HUES64 (cell line): ENCODE measurements around the gene SLFN14. TPM values are rescaled to one million over a fixed set of nuclear protein-coding genes. Genes with fewer than 3 reads are reported as not detected.

Experiments used
- H3K27ac ChIP-seq: 2 replicates; pipeline ENCODE4 v1.7.0; 2013; ENCODE audit warnings: low read depth, low read length, inconsistent platforms
- H3K27me3 ChIP-seq: 2 replicates; pipeline ENCODE4 v1.6.1; 2013; ENCODE audit warnings: mild to moderate bottlenecking, low read length; ENCODE audit not compliant: insufficient read depth
- H3K36me3 ChIP-seq: 2 replicates; pipeline ENCODE4 v1.6.1; 2013; ENCODE audit warnings: mild to moderate bottlenecking, low read length; ENCODE audit not compliant: insufficient read depth
- H3K4me1 ChIP-seq: 2 replicates; pipeline ENCODE4 v1.6.1; 2013; ENCODE audit warnings: mild to moderate bottlenecking, low read length, moderate library complexity; ENCODE audit not compliant: insufficient read depth
- H3K4me3 ChIP-seq: 2 replicates; pipeline ENCODE4 v1.5.1; 2013; ENCODE audit warnings: mild to moderate bottlenecking, low read length, moderate library complexity
- H3K9ac ChIP-seq: 2 replicates; pipeline ENCODE4 v1.6.1; 2013; ENCODE audit warnings: mild to moderate bottlenecking, low read depth, low read length
- H3K9me3 ChIP-seq: 2 replicates; pipeline ENCODE4 v1.6.1; 2013; ENCODE audit warnings: low read depth, low read length; ENCODE audit not compliant: insufficient read depth
- WGBS: fragments of 150-250, 120-280 bp; methylation state at CpG from one replicate; pipeline ENCODE4 v1.1.7; 2013; ENCODE audit warnings: missing lambda C conversion rate; 5-methylcytosine and 5-hydroxymethylcytosine counted together
- polyA plus RNA-seq, 2 experiments: library from polyadenylated mRNA; stranded (reverse); fragments of 50-300 nt; gene quantifications; one replicate each; pipeline ENCODE4 v1.2.3, GENCODE V29; 2013

Gene SLFN14
- not detected for polyA plus RNA-seq (2013, experiment 1 of 2)
- polyA plus RNA-seq (2013, experiment 2 of 2) = not detected

- H3K4me1 ChIP-seq = no peaks in the 10 kb centered on the region
- peaks cover 34% of the 10 kb centered on the region for H3K27me3 ChIP-seq
- WGBS = 83% methylated on average over 2 of the region's 3 CpGs
- H3K9me3 ChIP-seq = no peaks in the 10 kb centered on the region
- no peak within 1 kb of the TSS for H3K9ac ChIP-seq
- H3K27ac ChIP-seq = no peak within 1 kb of the TSS
- no peaks in the 10 kb centered on the region for H3K36me3 ChIP-seq
- no peak within 1 kb of the TSS for H3K4me3 ChIP-seq
Observed at GRCh38 chr17:35560703-35561102, at the start of gene SLFN14. Gene SLFN14 (minus strand): TSS chr17:35560819. CDS start chr17:35558062, 2,757 bp downstream.

GRCh38 chr17:35609831-35610230 lies 49.2 kb upstream of the SLFN14 start:
- Histone ChIP-seq H3K4me1 (no peaks in the 10 kb centered on the region), H3K9ac (no peak overlapping the region), H3K36me3 (peaks cover 91% of the 10 kb centered on the region), H3K4me3 (no peak overlapping the region), H3K27me3 (no peaks in the 10 kb centered on the region), H3K9me3 (no peaks in the 10 kb centered on the region), H3K27ac (no peak overlapping the region)
- 96% methylated on average over 4 of the region's 4 CpGs for WGBS

- Histone ChIP-seq H3K4me3 (no peak overlapping the region), H3K36me3 (peaks cover 92% of the 10 kb centered on the region), H3K9ac (no peak overlapping the region), H3K4me1 (no peaks in the 10 kb centered on the region), H3K9me3 (no peaks in the 10 kb centered on the region), H3K27me3 (no peaks in the 10 kb centered on the region), H3K27ac (no peak overlapping the region)
- 96% methylated on average over 3 of the region's 3 CpGs for WGBS
Observed at GRCh38 chr17:35607239-35607847, 46.7 kb upstream of the SLFN14 start.

GRCh38 chr17:35605678-35606077 lies 45.1 kb upstream of the SLFN14 start:
- WGBS = 92% methylated on average over 2 of the region's 2 CpGs
- no peak overlapping the region for H3K9ac ChIP-seq
- H3K36me3 ChIP-seq = peaks cover 92% of the 10 kb centered on the region
- H3K9me3 ChIP-seq = no peaks in the 10 kb centered on the region
- no peaks in the 10 kb centered on the region for H3K27me3 ChIP-seq
- H3K27ac ChIP-seq = no peak overlapping the region
- no peak overlapping the region for H3K4me3 ChIP-seq
- no peaks in the 10 kb centered on the region for H3K4me1 ChIP-seq

- WGBS = 93% methylated on average over 7 of the region's 7 CpGs
- Histone ChIP-seq H3K4me1 (no peaks in the 10 kb centered on the region), H3K4me3 (no peak overlapping the region), H3K27me3 (no peaks in the 10 kb centered on the region), H3K9ac (no peak overlapping the region), H3K36me3 (peaks cover 95% of the 10 kb centered on the region), H3K27ac (no peak overlapping the region), H3K9me3 (no peaks in the 10 kb centered on the region)
Observed at GRCh38 chr17:35603674-35604073, 43.1 kb upstream of the SLFN14 start.

GRCh38 chr17:35597604-35598003 lies 37.0 kb upstream of the SLFN14 start:
- WGBS = 76% methylated on average over 5 of the region's 5 CpGs
- H3K27ac ChIP-seq = no peak overlapping the region
- H3K36me3 ChIP-seq = peaks cover 89% of the 10 kb centered on the region
- no peak overlapping the region for H3K4me3 ChIP-seq
- no peaks in the 10 kb centered on the region for H3K9me3 ChIP-seq
- H3K9ac ChIP-seq = no peak overlapping the region
- no peaks in the 10 kb centered on the region for H3K4me1 ChIP-seq
- H3K27me3 ChIP-seq = no peaks in the 10 kb centered on the region

- no peak overlapping the region for H3K9ac ChIP-seq
- H3K27me3 ChIP-seq = no peaks in the 10 kb centered on the region
- H3K9me3 ChIP-seq = no peaks in the 10 kb centered on the region
- H3K36me3 ChIP-seq = peaks cover 83% of the 10 kb centered on the region
- H3K27ac ChIP-seq = no peak overlapping the region
- 94% methylated on average over 54 of the region's 54 CpGs for WGBS
- no peaks in the 10 kb centered on the region for H3K4me1 ChIP-seq
- H3K4me3 ChIP-seq = no peak overlapping the region; the same call in 1 of the 2 replicates
Observed at GRCh38 chr17:35596530-35597233, 36.1 kb upstream of the SLFN14 start.

- no peak overlapping the region for H3K27ac ChIP-seq
- no peak overlapping the region; the same call in 1 of the 2 replicates for H3K4me3 ChIP-seq
- 95% methylated on average over 3 of the region's 4 CpGs for WGBS
- peaks cover 77% of the 10 kb centered on the region for H3K36me3 ChIP-seq
- no peaks in the 10 kb centered on the region for H3K9me3 ChIP-seq
- no peaks in the 10 kb centered on the region for H3K27me3 ChIP-seq
- no peaks in the 10 kb centered on the region for H3K4me1 ChIP-seq
- H3K9ac ChIP-seq = no peak overlapping the region
Observed at GRCh38 chr17:35596072-35596471, 35.5 kb upstream of the SLFN14 start.

- WGBS = 49% methylated on average over 10 of the region's 12 CpGs
- peak overlapping the region; percentile 95 for H3K4me3 ChIP-seq
- peak overlapping the region; percentile 92; the same call in 1 of the 2 replicates for H3K9ac ChIP-seq
- H3K36me3 ChIP-seq = peaks cover 4% of the 10 kb centered on the region; the same call in 1 of the 2 replicates
- H3K27ac ChIP-seq = no peak overlapping the region
- peaks cover 13% of the 10 kb centered on the region; the same call in 1 of the 2 replicates for H3K4me1 ChIP-seq
- peaks cover 12% of the 10 kb centered on the region; the same call in 1 of the 2 replicates for H3K27me3 ChIP-seq
- no peaks in the 10 kb centered on the region for H3K9me3 ChIP-seq
Observed at GRCh38 chr17:35588196-35588920, 27.7 kb upstream of the SLFN14 start.

- peaks cover 13% of the 10 kb centered on the region; the same call in 1 of the 2 replicates for H3K4me1 ChIP-seq
- under 1% methylated on average over 50 of the region's 50 CpGs for WGBS
- H3K9ac ChIP-seq = peak within 1 kb of the TSS; percentile 92
- no peaks in the 10 kb centered on the region for H3K9me3 ChIP-seq
- H3K27ac ChIP-seq = peak within 1 kb of the TSS; percentile 91
- H3K36me3 ChIP-seq = peaks cover 4% of the 10 kb centered on the region; the same call in 1 of the 2 replicates
- peak within 1 kb of the TSS; percentile 95 for H3K4me3 ChIP-seq
- peaks cover 12% of the 10 kb centered on the region; the same call in 1 of the 2 replicates for H3K27me3 ChIP-seq
Observed at GRCh38 chr17:35587074-35587961, 26.7 kb upstream of the SLFN14 start, which contains the start of gene AP2B1. Gene AP2B1 (plus strand): TSS chr17:35587322. CDS start chr17:35594031, 6,709 bp downstream.
